Trophoblast cell (in vitro differentiated cells and primary cell): ENCODE results near the gene HNRNPUL1.

Experiments
- DNase-seq, 2 donors: peaks; one replicate each; pipeline ENCODE4 v3.0.0-alpha.2; 2016
- H2AFZ ChIP-seq: 2 replicates; pipeline ENCODE4 v1.6.1; 2013; ENCODE audit warnings: low read length, moderate library complexity, mild to moderate bottlenecking; ENCODE audit not compliant: insufficient read depth, poor library complexity
- H2AK5ac ChIP-seq: 2 replicates; pipeline ENCODE4 v1.6.1; 2013; ENCODE audit warnings: mild to moderate bottlenecking, low read length
- H2BK120ac ChIP-seq: 2 replicates; pipeline ENCODE4 v1.6.1; 2013; ENCODE audit warnings: low read length, mild to moderate bottlenecking, moderate library complexity; ENCODE audit not compliant: insufficient read depth, poor library complexity
- H2BK12ac ChIP-seq: 2 replicates; pipeline ENCODE4 v1.6.1; 2013; ENCODE audit warnings: mild to moderate bottlenecking, low read length, moderate library complexity
- H2BK5ac ChIP-seq: 2 replicates; pipeline ENCODE4 v1.6.1; 2013; ENCODE audit warnings: low read length, low read depth, moderate library complexity, mild to moderate bottlenecking; ENCODE audit not compliant: poor library complexity
- H3K14ac ChIP-seq: 2 replicates; pipeline ENCODE4 v1.6.1; 2013; ENCODE audit warnings: mild to moderate bottlenecking, low read length
- H3K18ac ChIP-seq: 2 replicates; pipeline ENCODE4 v1.6.1; 2013; ENCODE audit warnings: mild to moderate bottlenecking, low read length
- H3K23ac ChIP-seq: 2 replicates; pipeline ENCODE4 v1.6.1; 2013; ENCODE audit warnings: low read length
- H3K27ac ChIP-seq: 2 replicates; pipeline ENCODE4 v1.5.1; 2013; ENCODE audit warnings: low read depth, mild to moderate bottlenecking, inconsistent platforms, low read length, moderate library complexity
- H3K27me3 ChIP-seq: 2 replicates; pipeline ENCODE4 v1.6.1; 2013; ENCODE audit warnings: inconsistent platforms, mild to moderate bottlenecking, low read length, moderate library complexity; ENCODE audit not compliant: insufficient read depth
- H3K36me3 ChIP-seq, 2 experiments: 1 replicate in 1 of 2; 2 replicates in 1 of 2; pipeline ENCODE4 v1.6.1; 2013; ENCODE audit warnings: low read length in 2 of 2, mild to moderate bottlenecking in 2 of 2, moderate library complexity in 1 of 2; ENCODE audit not compliant: insufficient read depth in 2 of 2, control insufficient read depth in 1 of 2
- H3K4ac ChIP-seq: 2 replicates; pipeline ENCODE4 v1.6.1; 2013; ENCODE audit warnings: low read depth, mild to moderate bottlenecking, low read length, moderate library complexity
- H3K4me1 ChIP-seq, 2 experiments: 1 replicate in 1 of 2; 2 replicates in 1 of 2; pipeline ENCODE4 v1.6.1; 2013; ENCODE audit warnings: low read length in 2 of 2, mild to moderate bottlenecking in 2 of 2, moderate library complexity in 1 of 2; ENCODE audit not compliant: insufficient read depth in 2 of 2, control insufficient read depth in 1 of 2
- H3K4me2 ChIP-seq: 2 replicates; pipeline ENCODE4 v1.6.1; 2013; ENCODE audit warnings: inconsistent platforms, mild to moderate bottlenecking, low read length, moderate library complexity
- H3K4me3 ChIP-seq: 2 replicates; pipeline ENCODE4 v1.5.1; 2013; ENCODE audit warnings: mild to moderate bottlenecking, low read depth, low read length, inconsistent platforms
- H3K79me1 ChIP-seq: one replicate; pipeline ENCODE4 v1.6.1; 2013; ENCODE audit warnings: low read length
- H3K79me2 ChIP-seq: 2 replicates; pipeline ENCODE4 v1.6.1; 2013; ENCODE audit warnings: low read length, mild to moderate bottlenecking; ENCODE audit not compliant: control insufficient read depth, insufficient read depth, poor library complexity
- H3K9ac ChIP-seq: 2 replicates; pipeline ENCODE4 v1.6.1; 2013; ENCODE audit warnings: mild to moderate bottlenecking, low read length
- H3K9me3 ChIP-seq: 2 replicates; pipeline ENCODE4 v1.6.1; 2013; ENCODE audit warnings: low read depth, mild to moderate bottlenecking, control low read depth, inconsistent platforms, low read length; ENCODE audit not compliant: insufficient read depth
- H4K12ac ChIP-seq: 2 replicates; pipeline ENCODE4 v1.6.1; 2013; ENCODE audit warnings: low read depth, mild to moderate bottlenecking, low read length, moderate library complexity
- H4K8ac ChIP-seq: 2 replicates; pipeline ENCODE4 v1.6.1; 2013; ENCODE audit warnings: low read depth, mild to moderate bottlenecking, low read length, moderate library complexity
- H4K91ac ChIP-seq: one replicate; pipeline ENCODE4 v1.6.1; 2013; ENCODE audit warnings: low read depth, mild to moderate bottlenecking, low read length, moderate library complexity
- WGBS: extraction: QIAGEN DNeasy Blood & Tissue Kit; methylation state at CpG from one replicate; pipeline ENCODE4 v1.1.7; 2013; ENCODE audit warnings: missing lambda C conversion rate; ENCODE audit not compliant: insufficient read length, insufficient coverage; ENCODE audit errors: extremely low coverage; 5-methylcytosine and 5-hydroxymethylcytosine counted together

HNRNPUL1 gene

GRCh38 chr19:41304706-41305483, 40.7 kb downstream of the HNRNPUL1 start:
- Histone ChIP-seq H3K4me2 (no peak overlapping the region), H3K4me1 (peaks cover 5 to 7% of the 10 kb centered on the region in 2 experiments), H3K14ac (no peak overlapping the region), H2BK5ac (no peak overlapping the region), H3K23ac (no peak overlapping the region), H2BK120ac (no peak overlapping the region), H2BK12ac (no peak overlapping the region), H3K9me3 (no peaks in the 10 kb centered on the region), H2AK5ac (no peak overlapping the region), H3K27me3 (no peaks in the 10 kb centered on the region), H4K91ac (no peak overlapping the region), H3K9ac (no peak overlapping the region), H3K36me3 (peaks cover 59 to 71% of the 10 kb centered on the region in 2 experiments), H3K79me2 (no peaks in the 10 kb centered on the region), H3K27ac (no peak overlapping the region), H3K4me3 (no peak overlapping the region), H3K18ac (no peak overlapping the region), H4K12ac (no peak overlapping the region), H3K79me1 (peaks cover 2% of the 10 kb centered on the region), H3K4ac (no peak overlapping the region), H4K8ac (no peak overlapping the region), H2AFZ (no peak overlapping the region)
- WGBS = no CpG with 5 or more reads among the region's 4 CpGs
- no peak for DNase-seq

- H3K18ac ChIP-seq = no peak overlapping the region
- no peak overlapping the region for H2BK5ac ChIP-seq
- H3K79me1 ChIP-seq = peaks cover 8% of the 10 kb centered on the region
- peaks cover 5 to 10% of the 10 kb centered on the region in 2 experiments for H3K4me1 ChIP-seq
- H3K9me3 ChIP-seq = no peaks in the 10 kb centered on the region
- no peak overlapping the region for H2BK12ac ChIP-seq
- H4K91ac ChIP-seq = no peak overlapping the region
- no peak overlapping the region for H4K12ac ChIP-seq
- peaks cover 4% of the 10 kb centered on the region for H3K79me2 ChIP-seq
- no peak overlapping the region for H3K4ac ChIP-seq
- H3K4me3 ChIP-seq = no peak overlapping the region
- no peak overlapping the region for H4K8ac ChIP-seq
- peaks cover 54 to 63% of the 10 kb centered on the region in 2 experiments for H3K36me3 ChIP-seq
- H3K4me2 ChIP-seq = no peak overlapping the region
- no peak overlapping the region for H3K9ac ChIP-seq
- H3K27ac ChIP-seq = no peak overlapping the region
- H3K27me3 ChIP-seq = no peaks in the 10 kb centered on the region
- no CpG with 5 or more reads among the region's 13 CpGs for WGBS
- H2AK5ac ChIP-seq = no peak overlapping the region
- no peak overlapping the region for H2AFZ ChIP-seq
- no peak for DNase-seq
- no peak overlapping the region for H2BK120ac ChIP-seq
- no peak overlapping the region for H3K14ac ChIP-seq
- no peak overlapping the region for H3K23ac ChIP-seq
Observed at GRCh38 chr19:41305927-41306793, 42.0 kb downstream of the HNRNPUL1 start.

GRCh38 chr19:41307090-41307875, 43.1 kb downstream of the HNRNPUL1 start:
- Histone ChIP-seq H3K4me3 (no peak overlapping the region), H3K14ac (no peak overlapping the region), H3K9me3 (no peaks in the 10 kb centered on the region), H2BK120ac (no peak overlapping the region), H3K79me2 (peaks cover 4% of the 10 kb centered on the region), H3K23ac (no peak overlapping the region), H2AFZ (no peak overlapping the region), H4K12ac (no peak overlapping the region), H2AK5ac (no peak overlapping the region), H4K8ac (no peak overlapping the region), H2BK12ac (no peak overlapping the region), H3K18ac (no peak overlapping the region), H3K9ac (no peak overlapping the region), H3K36me3 (peaks cover 47 to 53% of the 10 kb centered on the region in 2 experiments), H3K27ac (no peak overlapping the region), H3K4ac (no peak overlapping the region), H3K79me1 (peaks cover 8% of the 10 kb centered on the region), H4K91ac (no peak overlapping the region), H3K4me1 (peaks cover 5 to 13% of the 10 kb centered on the region in 2 experiments), H2BK5ac (no peak overlapping the region), H3K4me2 (no peak overlapping the region), H3K27me3 (no peaks in the 10 kb centered on the region)
- WGBS = no CpG with 5 or more reads among the region's 8 CpGs
- no peak for DNase-seq

GRCh38 chr19:41307954-41308449, 43.8 kb downstream of the HNRNPUL1 start:
- H3K4me1 ChIP-seq = peaks cover 5 to 13% of the 10 kb centered on the region in 2 experiments
- no peak overlapping the region for H3K18ac ChIP-seq
- no peak overlapping the region for H3K14ac ChIP-seq
- H3K4me3 ChIP-seq = no peak overlapping the region
- H3K27ac ChIP-seq = peak overlapping the region; percentile 20
- H2AK5ac ChIP-seq = no peak overlapping the region
- no peak overlapping the region for H4K12ac ChIP-seq
- H3K36me3 ChIP-seq = peaks cover 47 to 53% of the 10 kb centered on the region in 2 experiments
- H3K4me2 ChIP-seq = no peak overlapping the region
- WGBS = no CpG with 5 or more reads among the region's 4 CpGs
- H2AFZ ChIP-seq = no peak overlapping the region
- H3K23ac ChIP-seq = no peak overlapping the region
- H2BK120ac ChIP-seq = no peak overlapping the region
- H4K8ac ChIP-seq = peak overlapping the region; percentile 8
- no peak overlapping the region for H3K4ac ChIP-seq
- H3K79me2 ChIP-seq = peaks cover 4% of the 10 kb centered on the region
- H3K9ac ChIP-seq = no peak overlapping the region
- H2BK12ac ChIP-seq = no peak overlapping the region
- H3K9me3 ChIP-seq = no peaks in the 10 kb centered on the region
- no peak for DNase-seq
- H3K79me1 ChIP-seq = peaks cover 8% of the 10 kb centered on the region
- H4K91ac ChIP-seq = no peak overlapping the region
- no peaks in the 10 kb centered on the region for H3K27me3 ChIP-seq
- H2BK5ac ChIP-seq = no peak overlapping the region
